Activated gamma-delta T cell treated with Interleukin-2 at 50 U/mL for 16 hours (primary cell): ENCODE measurements around the gene C5orf15.

Experiments
- DNase-seq: peaks from one replicate; pipeline ENCODE4 v3.0.0-alpha.2; 2020

C5orf15 gene

DNA sequence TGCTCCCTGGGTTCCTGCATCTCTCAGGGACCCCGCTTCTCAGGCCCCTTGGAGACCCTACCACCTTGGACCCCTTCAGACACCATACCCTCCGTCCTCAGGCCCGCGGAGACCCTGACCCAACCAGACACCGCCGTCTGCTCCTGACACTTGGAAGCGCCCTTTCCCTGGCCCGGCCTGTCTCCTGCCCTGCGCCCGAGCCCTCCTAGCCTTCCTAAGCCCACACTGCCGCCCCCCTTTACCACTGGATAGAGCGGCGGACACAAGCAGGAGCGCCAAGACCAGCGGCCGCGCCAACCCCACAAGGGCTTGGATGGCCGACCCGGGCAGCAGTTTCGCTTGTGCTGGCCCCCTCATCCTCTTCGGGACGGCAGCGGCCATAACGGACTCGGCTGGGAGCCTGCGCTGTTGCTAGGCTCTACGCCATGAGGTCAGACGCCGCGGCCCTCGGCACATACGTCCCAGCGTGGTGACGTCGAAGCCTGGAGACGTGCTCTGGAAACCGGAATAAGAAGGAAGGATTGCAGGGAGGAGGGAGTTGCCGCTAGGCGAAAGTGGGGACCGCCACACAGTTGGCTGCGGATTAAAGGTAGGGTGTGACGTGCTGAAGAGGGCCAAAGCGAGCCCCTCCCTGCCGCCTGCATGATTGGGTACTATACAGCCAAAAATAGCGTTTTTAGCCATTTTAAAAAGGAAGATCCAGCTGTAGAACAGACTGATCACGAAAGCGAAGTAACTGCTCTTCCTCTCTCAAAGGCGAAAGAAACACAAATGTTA is at the start of gene C5orf15:
TSS of gene C5orf15 (minus strand) at position 422 of the 777 bp plus-strand sequence. CDS start at position 381, 41 bp downstream.
- DNase-seq, result peak; percentile 85

GRCh38 chr5:134008266-134008749 is 39.9 kb upstream of the C5orf15 start:
- DNase-seq, result no peak

DNA sequence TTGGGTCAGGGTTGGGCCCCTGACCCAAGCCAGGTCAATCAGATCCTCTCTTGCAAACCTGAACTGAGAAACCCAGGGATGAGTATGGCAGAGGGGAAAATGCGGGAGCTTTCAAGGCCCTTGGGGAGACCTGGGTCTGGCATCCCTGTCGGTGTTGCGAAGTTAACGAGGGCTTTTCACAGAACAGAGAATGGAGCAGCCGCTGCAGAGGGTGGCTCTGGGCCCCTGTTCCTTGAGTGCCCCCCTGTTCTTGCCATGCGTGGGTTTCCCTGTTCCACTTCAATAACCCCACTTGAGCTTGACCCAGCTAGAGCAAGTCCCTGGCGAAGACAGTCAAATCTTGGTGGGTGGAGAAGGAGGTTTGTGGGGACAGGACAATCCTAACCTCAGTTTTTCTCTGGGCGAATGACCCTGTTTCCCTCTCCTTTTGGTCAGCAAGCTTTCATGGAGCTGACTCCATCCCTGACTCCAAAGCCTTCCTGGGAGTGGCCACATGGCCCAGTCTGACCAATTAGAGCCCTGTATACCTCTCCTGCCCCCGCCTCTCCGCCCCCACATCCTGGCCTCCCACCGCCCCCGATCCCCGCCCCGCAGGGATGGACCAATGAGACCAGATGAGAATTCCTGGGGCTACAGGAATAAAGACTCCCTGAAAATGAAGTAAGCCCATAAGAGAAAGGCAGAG is 39.3 kb upstream of the C5orf15 start:
- DNase-seq, result no peak

- no peak for DNase-seq
Measured at GRCh38 chr5:134006115-134006514, 37.7 kb upstream of the C5orf15 start.

DNA sequence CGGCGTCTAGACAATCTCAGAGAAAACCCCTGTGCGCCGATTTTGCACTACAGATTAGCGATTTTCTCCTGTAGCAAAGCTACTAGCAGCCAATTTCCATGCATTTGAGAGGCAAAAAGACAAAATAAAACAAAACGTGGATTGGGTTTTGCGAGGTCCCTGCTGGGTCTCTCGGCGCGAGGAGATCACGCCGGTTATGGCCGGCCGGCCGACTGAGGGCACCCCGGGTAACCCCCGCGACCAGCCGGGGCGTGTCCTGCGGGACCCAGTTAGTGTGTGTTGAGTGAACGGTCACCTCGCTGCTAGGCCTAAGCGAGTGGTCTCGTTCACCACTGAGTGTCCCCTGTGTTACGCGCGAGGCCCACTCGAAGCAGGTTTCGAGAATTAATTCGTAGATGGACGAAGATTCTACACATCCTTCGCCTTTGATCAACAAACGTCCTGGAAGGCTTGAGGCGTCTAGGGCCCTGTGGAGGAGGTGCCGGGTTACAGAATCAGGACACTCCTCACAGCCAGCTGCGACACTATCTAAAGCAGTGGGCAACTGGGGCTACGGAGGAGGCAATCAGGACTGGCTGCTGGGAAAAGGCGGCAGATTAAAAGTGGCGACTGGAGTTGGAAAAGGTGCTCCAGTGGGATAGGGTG is 37.1 kb upstream of the C5orf15 start:
- DNase-seq, result peak; percentile 9

DNA sequence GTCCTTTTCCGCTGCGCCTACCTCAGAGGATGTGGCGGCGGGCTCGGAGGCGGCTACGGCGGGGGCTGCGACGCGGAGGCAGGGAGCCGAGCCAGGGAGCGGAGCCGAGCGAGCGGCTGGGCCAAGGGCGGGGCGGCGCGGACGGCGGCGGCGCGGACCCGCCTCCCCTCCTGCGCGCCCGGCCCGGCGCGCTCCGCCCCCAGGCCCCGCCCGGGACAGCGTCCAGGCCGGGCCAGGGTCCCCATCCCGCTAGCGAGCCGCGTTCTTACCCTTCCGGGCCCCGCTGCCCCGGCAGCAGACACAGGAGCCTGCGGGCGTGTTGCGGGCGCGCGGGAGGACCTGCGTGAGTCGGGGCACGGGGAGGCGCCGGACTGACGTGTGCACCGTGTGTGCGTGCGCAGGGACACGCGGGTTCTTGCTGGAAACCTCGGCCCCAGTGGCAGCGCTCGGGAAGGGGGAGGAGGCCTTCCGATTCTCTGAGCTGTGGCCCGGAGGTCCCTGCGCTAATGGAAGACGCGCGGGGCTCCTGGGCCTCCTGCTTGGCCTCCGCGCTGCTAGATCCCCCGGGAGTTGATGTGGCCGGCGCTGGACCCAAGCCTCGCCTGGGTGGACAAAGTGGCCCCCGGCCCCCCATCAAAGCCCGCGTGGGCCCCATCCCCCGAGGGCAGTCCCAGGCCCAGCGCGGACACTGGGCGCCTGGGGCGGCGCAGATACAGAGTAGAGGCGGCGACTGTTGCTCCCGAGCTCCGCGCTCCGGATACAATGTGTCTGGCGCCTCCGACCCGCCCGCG is 36.4 kb upstream of the C5orf15 start, which contains the start of gene VDAC1:
TSS of gene VDAC1 (minus strand) at position 350 of the 791 bp plus-strand sequence. CDS start 11,963 bp downstream, outside the sequence.
- peak; percentile 78 for DNase-seq

GRCh38 chr5:134003817-134004625 is 35.6 kb upstream of the C5orf15 start:
- peak; percentile 19 for DNase-seq

GRCh38 chr5:134003064-134003816 is 34.8 kb upstream of the C5orf15 start:
- DNase-seq, result no peak

- DNase-seq, result no peak
Measured at GRCh38 chr5:134001938-134002731, 33.7 kb upstream of the C5orf15 start.

DNA sequence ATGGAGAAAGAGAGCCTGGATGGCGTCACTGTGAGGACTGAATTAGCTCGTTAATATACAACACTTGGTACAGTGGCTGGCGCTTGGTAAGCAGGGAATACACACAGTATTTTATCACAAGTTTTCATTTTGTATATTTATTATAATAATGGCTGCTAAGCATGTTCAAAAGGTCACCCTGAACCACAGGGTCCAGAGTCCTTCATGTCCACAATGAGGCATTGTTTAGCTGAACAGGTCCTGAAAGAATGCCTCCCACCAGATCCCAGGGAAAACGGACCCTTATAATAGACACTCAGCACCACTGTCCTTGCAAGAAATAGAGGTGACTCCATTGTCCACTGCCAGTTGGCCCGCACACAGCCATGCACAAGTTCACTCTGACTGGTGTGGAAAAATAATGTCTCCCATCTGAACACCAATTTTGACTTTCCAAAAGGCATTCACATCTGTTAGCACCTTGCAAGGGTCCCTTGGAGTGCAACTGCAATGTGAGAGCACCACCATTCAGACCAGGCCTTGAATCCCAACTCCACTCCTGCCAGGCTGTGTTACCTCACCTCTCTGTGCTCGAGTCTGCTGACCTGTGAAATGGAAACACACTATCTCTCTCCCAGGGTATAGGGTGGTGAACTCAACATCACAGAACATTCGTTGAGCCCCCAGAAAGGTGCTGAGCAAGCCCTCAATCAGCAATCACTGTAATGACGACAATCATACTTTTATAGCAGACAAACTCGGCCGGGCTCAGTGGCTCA is 32.5 kb upstream of the C5orf15 start:
- no peak for DNase-seq

DNA sequence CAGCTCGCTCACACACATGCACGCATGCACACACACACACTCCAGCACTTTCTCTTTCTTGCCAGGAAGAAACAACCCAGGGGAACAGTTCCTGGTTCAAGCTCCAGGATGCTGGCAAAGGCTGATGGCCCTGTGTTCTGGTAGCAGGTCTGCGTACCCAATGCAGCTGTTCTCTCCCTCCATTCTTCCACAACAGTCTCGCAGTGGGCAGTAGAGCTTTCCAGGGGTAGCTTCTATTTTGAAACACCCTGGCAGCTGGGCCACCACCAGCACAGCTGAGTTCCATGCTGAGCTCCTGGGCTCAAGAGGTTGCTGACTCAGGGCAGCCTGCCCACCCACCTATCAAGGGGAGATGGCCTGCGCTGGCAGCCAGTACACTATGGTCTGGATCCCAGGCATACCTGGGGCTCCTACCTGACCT is 31.7 kb upstream of the C5orf15 start:
- no peak for DNase-seq

- DNase-seq, result no peak
Measured at GRCh38 chr5:133998807-133999206, 30.4 kb upstream of the C5orf15 start.

DNA sequence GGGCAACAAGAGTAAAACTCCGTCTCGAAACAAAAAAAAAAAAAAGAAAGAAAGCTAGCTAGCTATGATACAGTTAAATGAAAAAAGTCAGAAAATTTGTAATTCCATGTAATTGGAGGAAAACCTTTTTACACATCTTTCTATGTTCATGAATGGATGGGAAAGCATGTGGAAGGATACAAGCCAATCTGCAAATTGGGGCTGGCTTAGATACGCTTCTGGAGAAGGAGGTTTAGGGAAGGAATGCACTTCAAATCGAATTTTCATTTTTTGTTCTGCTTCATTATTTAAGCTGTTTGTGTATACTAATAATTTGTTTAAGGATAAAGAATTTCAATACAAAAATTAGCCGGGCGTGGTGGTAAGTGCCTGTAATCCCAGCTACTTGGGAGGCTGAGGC is 29.6 kb upstream of the C5orf15 start:
- no peak for DNase-seq

DNA sequence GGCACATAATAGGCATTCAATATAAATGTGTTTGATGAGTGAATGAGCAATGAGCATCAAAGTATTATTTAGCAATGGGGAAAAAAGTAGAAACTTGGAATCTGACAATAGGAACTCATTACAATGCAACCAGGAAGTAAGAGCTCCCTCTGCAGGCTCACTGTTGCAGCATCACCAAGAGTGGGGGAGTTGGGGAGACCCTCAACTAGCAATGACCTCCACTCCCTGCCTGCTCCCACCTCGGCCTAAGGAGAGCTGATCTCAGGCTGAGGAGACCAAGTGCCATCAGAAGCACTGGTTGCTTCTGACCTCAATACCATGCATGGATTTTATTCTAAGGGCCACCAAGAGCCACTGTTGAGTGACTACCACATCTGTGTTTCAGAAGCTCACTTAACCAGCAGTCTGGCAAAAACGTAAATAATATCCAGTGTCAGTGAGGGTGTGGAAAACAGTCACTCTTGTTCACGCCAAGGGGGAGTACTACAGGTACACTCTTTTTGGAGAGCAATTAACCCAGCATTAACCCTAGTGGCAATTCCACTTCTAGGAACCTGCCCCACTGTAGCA is 28.3 kb upstream of the C5orf15 start:
- no peak for DNase-seq

- no peak for DNase-seq
Measured at GRCh38 chr5:133995883-133996563, 27.6 kb upstream of the C5orf15 start.

GRCh38 chr5:133995341-133995740 is 26.9 kb upstream of the C5orf15 start:
- no peak for DNase-seq

- no peak for DNase-seq
Measured at GRCh38 chr5:133994990-133995333, 26.5 kb upstream of the C5orf15 start.

DNA sequence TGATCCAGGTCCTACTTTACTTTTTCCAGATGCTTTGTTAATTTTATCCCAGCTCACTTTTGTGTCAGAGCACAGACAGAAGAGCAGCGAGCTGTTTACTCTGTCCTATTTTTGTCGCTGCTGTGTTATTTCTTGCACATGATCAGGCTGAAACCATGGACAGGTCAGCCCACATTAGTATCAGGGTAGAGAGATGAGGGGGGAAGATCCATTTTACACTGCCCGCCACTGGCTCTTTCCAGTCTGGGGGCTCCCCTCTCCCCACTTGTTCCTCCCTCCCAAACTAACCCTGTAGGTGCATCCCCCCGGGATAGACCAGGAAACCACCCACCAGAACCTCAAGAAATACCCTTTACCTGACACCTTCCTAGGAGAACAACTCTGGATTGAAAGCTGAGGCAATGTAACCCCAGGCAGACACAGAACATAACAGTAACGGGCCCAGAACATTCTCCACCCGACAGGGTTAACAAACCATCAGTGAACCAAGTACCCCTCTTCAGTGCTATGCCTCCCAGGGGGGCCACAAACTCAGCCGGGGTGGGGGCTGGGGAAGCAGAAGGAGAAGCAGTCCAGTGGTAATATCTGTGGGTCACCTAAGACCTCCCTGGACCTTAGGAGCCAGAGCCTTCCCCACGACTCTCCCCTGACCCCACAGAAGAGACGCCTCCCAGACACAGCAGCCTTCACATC is 26.0 kb upstream of the C5orf15 start:
- no peak for DNase-seq
